SK-N-MC (cell line): ENCODE data around the gene TAS2R50.

Experiments used
- EZH2 ChIP-seq: fragments of 200-600 bp; sonication (generic); IDR thresholded peaks from one replicate; pipeline ENCODE4 v1.6.1; 2017; ENCODE audit warnings: antibody characterized with exemption
- FOXP2 ChIP-seq: optimal IDR thresholded peaks from 2 replicates; pipeline ENCODE3; 2011; ENCODE audit warnings: mild to moderate bottlenecking, moderate library complexity; ENCODE audit not compliant: insufficient read depth; ENCODE audit errors: extremely low read length, control extremely low read depth
- POLR2AphosphoS5 ChIP-seq: IDR thresholded peaks from 2 replicates; pipeline ENCODE4 v1.6.1; 2012; ENCODE audit warnings: mild to moderate bottlenecking, low read depth, low read length, borderline replicate concordance

GRCh38 chr12:10968765-10969456, 17.8 kb downstream of the TAS2R50 start:
- TF ChIP-seq EZH2: no peak
- no peak for TF ChIP-seq POLR2AphosphoS5
- no peak for TF ChIP-seq FOXP2
